Heart left ventricle (tissue), 16 donors: ENCODE data around the gene HSPB6. TPM values are rescaled to one million over a fixed set of nuclear protein-coding genes. Genes with fewer than 3 reads are reported as not detected.

Experiments used
- ATAC-seq, 4 donors: fragments of 200-7000 bp; cut with Tn5 transposase; one replicate each; pipeline ENCODE4 v1.9.1; 2020 to 2022; ENCODE audit warnings: moderate library complexity in 4 of 4, mild to moderate bottlenecking in 3 of 4, moderate number of reproducible peaks in 1 of 4
- DNase-seq, 5 donors: peaks; one replicate each; pipeline ENCODE4 v3.0.0-alpha.2; 2020
- H3K27ac ChIP-seq, 12 donors: fragments of 200-600 bp; sonication (generic) in 4 of 12; one replicate each; pipeline versions ENCODE4 v1.5.0 to v1.8.0; 2016 to 2022; ENCODE audit warnings: mild to moderate bottlenecking in 2 of 12
- H3K27me3 ChIP-seq, 9 donors: fragments of 200-600 bp; sonication (generic) in 2 of 9; one replicate each; pipeline versions ENCODE4 v1.5.1 to v1.8.0; 2016 to 2022; ENCODE audit warnings: mild to moderate bottlenecking in 3 of 9
- H3K36me3 ChIP-seq, 9 donors: fragments of 200-600 bp; sonication (generic) in 2 of 9; one replicate each; pipeline versions ENCODE4 v1.5.0 to v1.8.0; 2018 to 2022; ENCODE audit warnings: mild to moderate bottlenecking in 2 of 9
- H3K4me1 ChIP-seq, 12 donors: fragments of 200-600 bp; sonication (generic) in 4 of 12; one replicate each; pipeline versions ENCODE4 v1.5.0 to v1.8.0; 2016 to 2022; ENCODE audit warnings: mild to moderate bottlenecking in 3 of 12
- H3K4me3 ChIP-seq, 12 donors: fragments of 200-600 bp; sonication (generic) in 4 of 12; one replicate each; pipeline versions ENCODE4 v1.5.0 to v1.8.0; 2017 to 2022; ENCODE audit warnings: mild to moderate bottlenecking in 9 of 12, moderate library complexity in 4 of 12
- H3K9me3 ChIP-seq, 12 donors: fragments of 200-600 bp; sonication (generic) in 4 of 12; one replicate each; pipeline versions ENCODE4 v1.5.0 to v1.8.0; 2016 to 2022; ENCODE audit warnings: mild to moderate bottlenecking in 1 of 12
- POLR2A ChIP-seq, 2 donors: fragments of 450-650 bp; IDR thresholded peaks; one replicate each; pipeline ENCODE4 v1.6.1; 2017; ENCODE audit warnings: antibody characterized with exemption in 2 of 2, mild to moderate bottlenecking in 2 of 2, moderate library complexity in 2 of 2
- WGBS, 4 donors: extraction: QIAGEN DNeasy Blood & Tissue Kit in 2 of 4; methylation state at CpG; one replicate each; pipeline versions ENCODE4 v1.1.5 to v1.1.7; 2013 to 2018; 5-methylcytosine and 5-hydroxymethylcytosine counted together
- intact Hi-C, 10 donors: fragments of 100-400 bp; cut with DNase I; formaldehyde crosslinking; loops; one replicate each; pipeline versions ENCODE4 v1.11.1 to v1.14.2; 2022
- polyA plus RNA-seq, 2 donors: library from polyadenylated mRNA; stranded (reverse); fragments of 200-250 nt; gene quantifications; one replicate each; pipeline ENCODE4 v1.2.3, GENCODE V29; 2013
- total RNA-seq, 9 donors: library from RNA; depleted of rRNA in 2 of 9; stranded (reverse); fragments of >200 nt in 2 of 9; fragmentation: NEBNext Ultra II Directional in 3 of 9; extraction: Animal tissue kit (Norgen Biotek cat#: 25700) in 3 of 9; gene quantifications; one replicate each; pipeline versions ENCODE4 v1.1.0 to v1.2.4, GENCODE V29; 2016 to 2023
- TF ChIP-seq, protein P1 (sequence below), 12 donors: fragments of 200-600 bp; sonication (generic) in 4 of 12; IDR thresholded peaks; one replicate each; pipeline versions ENCODE4 v1.5.0 to v1.8.0; 2018 to 2022; ENCODE audit warnings: antibody characterized with exemption in 12 of 12, mild to moderate bottlenecking in 5 of 12
- donor health status: ischemic (EF 13 %, LVEDD 7.1; RV severe dilation, severe dysfunction).
- donor health status: healthy with polysubstance abuse.
- donor health status: DM: no; HTN: yes; CAD: no.
- donor health status: DM: no; HTN: no; CAD: no.
- donor health status: ischemic (EF 25% LVEDD 6.9; RV normal size, moderate dysfunction).
- donor health status: ischemic (EF 25% LVEDD 5.7; RV mildly dilated, moderate dysfunction).
- donor health status: healthy.
- donor health status: DM: yes; HTN: yes; CAD: no.
- donor health status: ischemic (EF 35%, LVEDD 5.7; RV mildly dilated, moderate dysfunction).
- donor health status: nonischemic (EF 11% LVEDD 7.7; RV severe dilation, severe dysfunction).
- donor health status: DM: yes; HTN: yes; CAD: no.
- donor health status: PGD.
- donor health status: ischemic (EF 29% LVEDD 5.4; RV normal size, mild dysfunction).
- donor health status: nonischemic (EF 23%, LVEDD 6.1; RV moderate dilation, normal function).

Gene HSPB6
- total and polyA plus RNA-seq, 11 donors: 156 to 1,012 (median 585) TPM

DNA sequence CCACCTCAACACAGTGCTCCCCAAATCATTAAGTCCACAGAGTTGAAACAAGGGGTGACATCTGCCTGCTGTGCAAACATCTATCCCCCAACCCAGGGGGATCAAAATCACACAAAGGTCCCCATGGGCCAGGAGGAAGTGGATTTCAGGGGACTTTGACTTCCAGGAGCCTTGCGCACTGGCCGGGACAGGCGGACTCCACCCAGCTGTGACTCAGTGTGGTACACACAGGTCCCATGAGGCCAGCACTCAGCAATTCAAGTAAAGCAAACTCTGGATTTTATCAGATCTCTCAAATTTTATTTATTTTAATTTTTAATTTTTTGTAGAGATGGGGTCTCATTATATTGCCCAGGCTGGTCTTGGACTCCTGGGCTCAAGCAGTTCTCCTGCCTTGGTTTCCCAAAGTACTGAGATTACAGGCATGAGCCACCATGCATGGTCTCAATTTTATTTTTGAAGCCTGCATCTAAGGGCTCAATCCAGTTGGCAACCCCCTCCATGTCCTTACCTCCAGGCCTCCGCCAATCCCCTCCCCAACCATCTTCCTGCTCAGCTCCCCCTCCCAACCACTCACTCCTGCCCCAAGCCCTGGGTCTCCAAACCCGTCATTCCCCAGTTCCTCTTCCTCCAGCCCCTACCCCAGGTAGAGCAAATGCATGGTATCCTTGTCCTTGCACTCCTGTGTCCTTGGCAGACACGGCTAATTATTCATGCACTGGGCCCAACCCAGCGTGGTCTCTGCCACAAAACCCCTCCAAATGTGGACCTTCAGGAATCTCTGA lies 36.7 kb upstream of the HSPB6 start:
- no peaks in the 10 kb centered on the region for H3K36me3 ChIP-seq
- ATAC-seq (no peak), DNase-seq (no peak)
- no peaks in the 10 kb centered on the region for H3K9me3 ChIP-seq
- H3K27me3 ChIP-seq: peaks cover 3 to 29% (median 18%) of the 10 kb centered on the region in 9 donors
- peaks cover 0 to 7% (median 0%) of the 10 kb centered on the region in 12 donors for H3K4me1 ChIP-seq
- intact Hi-C loops: no loop called here
- H3K4me3 ChIP-seq: no peak overlapping the region
- no peak overlapping the region for H3K27ac ChIP-seq
- TF ChIP-seq, protein P1, sequence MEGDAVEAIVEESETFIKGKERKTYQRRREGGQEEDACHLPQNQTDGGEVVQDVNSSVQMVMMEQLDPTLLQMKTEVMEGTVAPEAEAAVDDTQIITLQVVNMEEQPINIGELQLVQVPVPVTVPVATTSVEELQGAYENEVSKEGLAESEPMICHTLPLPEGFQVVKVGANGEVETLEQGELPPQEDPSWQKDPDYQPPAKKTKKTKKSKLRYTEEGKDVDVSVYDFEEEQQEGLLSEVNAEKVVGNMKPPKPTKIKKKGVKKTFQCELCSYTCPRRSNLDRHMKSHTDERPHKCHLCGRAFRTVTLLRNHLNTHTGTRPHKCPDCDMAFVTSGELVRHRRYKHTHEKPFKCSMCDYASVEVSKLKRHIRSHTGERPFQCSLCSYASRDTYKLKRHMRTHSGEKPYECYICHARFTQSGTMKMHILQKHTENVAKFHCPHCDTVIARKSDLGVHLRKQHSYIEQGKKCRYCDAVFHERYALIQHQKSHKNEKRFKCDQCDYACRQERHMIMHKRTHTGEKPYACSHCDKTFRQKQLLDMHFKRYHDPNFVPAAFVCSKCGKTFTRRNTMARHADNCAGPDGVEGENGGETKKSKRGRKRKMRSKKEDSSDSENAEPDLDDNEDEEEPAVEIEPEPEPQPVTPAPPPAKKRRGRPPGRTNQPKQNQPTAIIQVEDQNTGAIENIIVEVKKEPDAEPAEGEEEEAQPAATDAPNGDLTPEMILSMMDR (IDR thresholded peaks at IDR 0.05): no peak
- no peak for TF ChIP-seq POLR2A (IDR thresholded peaks at IDR 0.05)
- 67 to 79% (median 72%) methylated on average over 7 of the region's 7 CpGs for WGBS, 4 donors

DNA sequence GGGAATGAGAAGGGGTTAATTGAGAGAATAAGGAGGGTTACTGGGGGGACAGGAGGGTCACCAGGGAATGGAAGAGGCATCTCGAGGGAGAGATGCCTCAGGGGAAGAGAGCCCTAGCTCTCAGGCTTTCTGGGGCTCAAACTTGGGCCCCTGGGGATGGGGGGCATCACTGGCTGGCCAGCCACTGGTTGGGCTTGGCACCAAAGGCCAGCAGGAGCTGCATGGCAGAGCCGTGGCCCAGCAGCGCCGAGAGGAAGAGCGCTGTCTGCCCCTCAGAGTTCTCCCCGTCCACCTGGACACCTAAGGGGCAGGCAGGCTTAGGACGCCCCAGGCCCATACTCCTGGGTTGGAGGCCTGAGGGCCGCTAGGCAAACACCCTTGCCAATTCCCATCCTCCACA lies 36.1 kb upstream of the HSPB6 start:
- peaks cover 3 to 22% (median 14%) of the 10 kb centered on the region in 9 donors for H3K27me3 ChIP-seq

DNA sequence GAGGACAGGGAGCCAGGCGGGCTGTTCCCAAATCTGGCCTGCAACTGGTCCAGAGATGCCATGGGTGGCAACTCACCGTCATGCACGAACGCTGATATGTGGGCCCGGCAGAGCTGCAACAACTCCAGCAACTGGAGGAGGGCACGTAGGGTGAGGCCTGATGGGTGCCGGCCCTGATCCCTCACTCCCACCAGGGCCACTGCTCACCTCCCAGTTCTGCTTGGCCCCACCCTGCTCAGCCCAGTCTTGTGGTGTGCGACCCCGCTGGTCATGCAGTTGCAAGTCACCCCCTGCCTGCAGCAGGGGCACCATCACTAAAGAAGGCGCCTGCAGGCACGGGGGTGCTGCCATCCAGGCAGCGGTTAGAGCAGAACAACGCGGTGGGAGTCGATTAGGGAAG lies 35.5 kb upstream of the HSPB6 start:
- Histone ChIP-seq H3K27me3 (peaks cover 0 to 18% (median 9%) of the 10 kb centered on the region in 9 donors), H3K4me3 (no peak overlapping the region), H3K4me1 (peaks cover 0 to 2% (median 0%) of the 10 kb centered on the region in 12 donors), H3K27ac (no peak overlapping the region), H3K9me3 (no peaks in the 10 kb centered on the region), H3K36me3 (no peaks in the 10 kb centered on the region)
- 79 to 83% (median 82%) methylated on average over 8 to 15 of the region's 15 CpGs for WGBS, 4 donors
- intact Hi-C loops: no loop called here
- TF ChIP-seq, protein P1 (IDR thresholded peaks at IDR 0.05): no peak
- no peak for TF ChIP-seq POLR2A (IDR thresholded peaks at IDR 0.05)
- ATAC-seq (no peak), DNase-seq (no peak)

More for the DNA sequence above, 36.1 kb upstream of the HSPB6 start:
- no peak for DNase-seq
- Histone ChIP-seq H3K4me3 (no peak overlapping the region), H3K4me1 (peaks cover 0 to 7% (median 0%) of the 10 kb centered on the region in 12 donors), H3K9me3 (no peaks in the 10 kb centered on the region), H3K27ac (no peak overlapping the region), H3K36me3 (no peaks in the 10 kb centered on the region)
- TF ChIP-seq POLR2A (IDR thresholded peaks at IDR 0.05): no peak
- TF ChIP-seq, protein P1 (IDR thresholded peaks at IDR 0.05): no peak
- 74 to 80% (median 75%) methylated on average over 8 of the region's 8 CpGs for WGBS, 4 donors
- ATAC-seq: no peak
- intact Hi-C loops: no loop called here

DNA sequence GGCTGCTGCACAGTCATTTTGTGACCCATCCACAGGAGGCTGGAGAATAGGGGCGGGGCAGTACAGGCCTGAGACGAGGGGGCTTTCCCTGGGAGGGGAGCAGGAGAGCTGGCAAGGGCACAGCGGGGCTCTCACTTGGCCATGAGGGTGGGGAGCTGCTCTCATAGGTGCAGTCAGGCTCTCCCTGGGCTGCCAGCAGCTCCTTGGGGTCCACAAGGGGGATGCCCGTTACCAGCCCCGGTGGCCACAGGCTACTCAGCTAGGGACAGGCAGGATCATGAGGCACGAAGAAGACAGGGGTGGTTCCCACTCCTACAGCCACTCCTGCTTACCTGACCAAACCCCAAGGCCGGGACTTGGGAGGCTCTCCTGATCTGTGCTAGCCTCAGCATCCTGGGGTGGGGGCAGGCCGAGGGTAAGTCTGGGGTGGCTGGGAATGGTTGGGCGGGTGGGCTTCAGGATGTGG lies 35.0 kb upstream of the HSPB6 start:
- no peak for ATAC-seq
- H3K4me1 ChIP-seq: no peaks in the 10 kb centered on the region
- 83 to 90% (median 85%) methylated on average over 4 to 9 of the region's 9 CpGs for WGBS, 4 donors
- peaks cover 0 to 14% (median 5%) of the 10 kb centered on the region in 9 donors for H3K27me3 ChIP-seq
- no peak for TF ChIP-seq POLR2A (IDR thresholded peaks at IDR 0.05)
- TF ChIP-seq, protein P1 (IDR thresholded peaks at IDR 0.05): no peak
- intact Hi-C loops: no loop called here
- DNase-seq: no peak
- no peaks in the 10 kb centered on the region for H3K36me3 ChIP-seq
- no peak overlapping the region for H3K27ac ChIP-seq
- no peak overlapping the region for H3K4me3 ChIP-seq
- no peaks in the 10 kb centered on the region for H3K9me3 ChIP-seq
